NOMO-1 treated with dmso at 0.1 percent for 144 hours (cell line): ENCODE measurements around the gene TOMM34.

Experiments
- DNase-seq: peaks from one replicate; lab custom pipeline; 2025; ENCODE audit not compliant: unreplicated experiment; lab: John Stamatoyannopoulos, UW

TOMM34 gene

DNA sequence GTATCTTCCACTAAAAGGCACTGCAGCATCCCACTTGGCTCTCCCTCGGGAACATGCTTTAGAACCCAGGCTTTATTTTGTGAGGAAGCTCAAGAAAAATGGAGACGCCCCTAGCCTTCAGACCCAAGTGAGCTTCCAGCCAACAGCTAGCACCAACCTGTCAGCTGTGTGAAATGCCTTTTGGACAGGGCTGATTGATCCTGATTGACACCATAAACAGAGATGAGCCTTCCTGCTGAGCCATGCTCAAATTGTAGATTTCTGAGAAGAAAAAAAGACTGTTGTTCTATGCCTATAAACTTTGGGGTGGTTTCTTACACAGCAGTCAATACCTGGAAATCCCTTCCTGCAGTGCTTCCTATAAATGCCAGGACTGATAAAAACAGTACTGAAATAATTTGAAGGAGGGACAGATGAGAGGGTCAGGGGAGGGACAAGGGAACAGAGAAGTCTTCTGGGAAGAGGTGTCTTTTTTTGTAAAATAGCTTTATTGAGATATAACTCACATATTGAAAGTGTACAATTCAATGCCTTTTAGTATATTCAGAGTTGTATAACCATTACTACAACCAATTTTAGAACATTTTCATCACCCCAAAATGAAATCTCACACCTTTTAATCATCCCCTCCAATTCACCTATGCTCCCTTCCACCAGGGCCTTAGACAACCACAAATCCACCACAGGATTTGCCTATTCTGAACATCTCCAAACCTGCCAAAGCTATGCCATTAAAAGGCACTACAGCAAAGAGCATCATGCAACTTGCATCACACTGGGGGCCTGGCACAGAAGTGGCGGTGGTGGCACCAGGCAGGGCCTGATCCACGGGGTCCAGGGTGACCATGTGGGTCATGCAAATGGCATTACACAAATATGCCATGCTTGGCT lies 3.4 kb upstream of the TOMM34 start:
- DNase-seq, result no peak

- no peak for DNase-seq
Measured at GRCh38 chr20:44962483-44962882, 2.3 kb upstream of the TOMM34 start.

GRCh38 chr20:44961870-44962267 lies 1.7 kb upstream of the TOMM34 start:
- no peak for DNase-seq

GRCh38 chr20:44961011-44961869 lies 1.0 kb upstream of the TOMM34 start:
- no peak for DNase-seq

DNA sequence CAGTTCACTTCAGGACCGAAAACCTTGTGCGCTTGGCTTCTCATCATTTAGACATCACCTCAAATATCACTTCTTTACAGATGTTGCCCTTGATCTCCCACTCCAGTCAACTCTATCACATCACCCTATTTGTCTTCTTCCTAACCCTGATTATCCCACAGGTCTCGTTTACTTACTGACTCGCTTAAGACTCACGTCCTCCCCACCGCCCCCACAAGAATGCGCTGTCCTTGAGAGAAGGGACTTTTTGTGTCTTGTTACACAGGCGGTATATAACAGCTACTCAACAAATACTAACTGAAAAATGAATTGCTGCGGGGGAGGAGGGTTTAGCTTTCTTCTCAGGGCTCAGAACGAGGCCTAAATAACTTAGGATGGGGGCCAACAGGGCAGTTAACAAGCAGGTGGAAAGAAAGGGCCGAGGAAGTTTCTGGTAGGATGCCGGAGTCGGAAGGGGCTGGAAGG lies 527 bp downstream of the TOMM34 start:
- peak; percentile 29 for DNase-seq

DNA sequence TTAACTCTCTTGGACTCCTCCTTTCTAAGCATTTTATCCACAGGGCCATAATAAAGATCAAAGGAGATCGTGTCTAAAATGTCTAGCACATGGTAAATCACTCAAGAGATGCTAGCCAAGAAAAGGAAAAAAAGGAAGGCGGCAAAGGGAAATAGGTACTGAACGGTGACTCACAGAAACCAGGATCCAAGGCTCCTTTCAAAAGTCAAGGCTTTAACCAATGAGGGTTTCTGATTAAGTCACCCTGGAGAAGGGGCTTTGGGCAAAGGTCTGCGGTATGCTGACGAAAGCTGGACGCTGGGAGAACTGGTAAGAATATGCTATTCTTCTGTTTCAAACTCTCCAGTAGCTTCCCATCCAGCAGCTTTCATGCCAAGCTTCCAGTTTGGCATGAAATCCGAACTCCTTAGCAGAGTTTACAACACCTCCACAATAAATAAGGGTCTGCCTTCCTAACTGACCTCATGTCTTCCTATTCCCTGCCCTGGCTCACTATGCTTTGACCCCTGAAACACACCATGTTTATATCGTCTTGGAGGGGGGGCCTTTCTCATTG lies 1.0 kb downstream of the TOMM34 start:
- DNase-seq, result peak; percentile 10

DNA sequence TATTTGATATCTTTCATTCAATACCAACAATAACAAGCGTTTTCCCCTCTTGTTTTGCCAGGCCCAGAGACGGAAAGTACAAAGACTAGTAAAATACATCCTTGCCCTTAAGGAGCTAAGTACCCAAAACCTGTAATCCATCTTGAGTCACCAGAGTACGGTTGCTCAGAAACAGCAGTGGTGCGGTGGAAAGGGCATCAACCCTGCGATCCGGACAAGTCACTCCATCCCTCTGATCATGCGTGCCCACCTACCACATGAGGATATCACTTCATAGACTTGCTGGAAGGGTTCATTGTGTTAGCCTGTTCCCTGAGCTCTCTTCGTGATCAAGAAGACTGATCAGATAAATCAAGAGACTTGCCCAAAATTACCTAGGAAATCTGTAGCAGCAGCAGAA lies 1.9 kb downstream of the TOMM34 start:
- no peak for DNase-seq

- DNase-seq, result no peak
Measured at GRCh38 chr20:44956410-44956809, 3.8 kb downstream of the TOMM34 start.

- DNase-seq, result peak; percentile 3
Measured at GRCh38 chr20:44955270-44955669, 4.9 kb downstream of the TOMM34 start.

DNA sequence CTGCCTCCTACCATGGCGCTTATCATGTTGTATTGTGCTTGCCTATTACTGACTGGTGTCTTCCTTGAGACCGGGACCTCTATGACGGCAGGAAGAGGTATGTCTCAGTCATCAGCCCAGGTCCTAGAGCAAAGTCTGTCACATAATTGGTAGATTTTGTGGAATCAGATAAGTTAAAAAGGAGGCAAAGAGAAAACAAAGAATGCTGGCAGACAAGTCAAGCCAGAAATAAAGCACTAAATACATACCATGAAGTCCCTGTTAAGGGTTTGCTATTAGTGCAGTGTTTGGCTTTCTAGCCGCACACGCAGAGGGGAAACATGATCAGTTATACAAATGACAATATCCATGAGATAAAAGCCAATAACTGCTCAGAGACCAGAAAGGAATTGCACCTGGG lies 6.0 kb downstream of the TOMM34 start:
- no peak for DNase-seq

DNA sequence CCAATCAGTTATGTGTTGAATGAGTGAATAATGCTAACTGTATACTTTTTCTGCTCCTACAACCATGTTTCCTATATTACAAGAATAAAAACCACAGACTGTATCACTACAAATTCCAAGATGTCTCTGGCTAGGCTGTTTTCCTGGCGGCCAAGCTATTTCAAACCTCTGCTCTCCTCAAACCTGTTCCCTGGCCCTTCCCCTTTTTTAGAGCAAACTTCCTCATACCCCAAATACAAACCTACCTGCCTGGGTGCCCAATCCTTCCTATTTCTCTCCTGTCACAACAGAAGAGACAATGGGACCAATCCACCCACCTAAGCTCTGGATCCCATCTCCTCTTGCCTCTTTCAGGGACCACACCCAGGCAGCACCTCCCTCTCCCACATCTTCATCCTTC lies 7.5 kb downstream of the TOMM34 start:
- DNase-seq, result no peak

- no peak for DNase-seq
Measured at GRCh38 chr20:44950368-44950767, 9.8 kb downstream of the TOMM34 start.

- DNase-seq, result no peak
Measured at GRCh38 chr20:44948513-44948912, 11.7 kb downstream of the TOMM34 start.

DNA sequence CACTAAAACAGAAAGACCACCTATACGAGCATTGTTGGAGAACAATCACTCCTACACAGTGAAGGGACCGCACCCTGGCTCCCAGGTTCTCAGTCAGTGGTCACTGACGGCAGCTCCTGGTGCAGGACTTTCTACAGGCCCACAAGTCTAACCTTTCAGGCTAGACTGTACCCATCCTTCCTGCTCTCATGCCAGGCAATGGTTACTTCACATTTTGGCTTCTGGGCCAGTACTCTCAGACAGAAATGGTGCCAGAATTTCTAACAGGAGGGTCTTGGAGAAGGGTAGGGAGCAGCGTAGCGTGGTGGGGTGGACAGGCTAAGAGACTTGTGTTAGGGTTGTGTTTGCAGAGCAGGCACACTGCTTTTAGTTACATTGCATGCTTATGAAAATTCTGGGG lies 12.1 kb downstream of the TOMM34 start:
- no peak for DNase-seq

DNA sequence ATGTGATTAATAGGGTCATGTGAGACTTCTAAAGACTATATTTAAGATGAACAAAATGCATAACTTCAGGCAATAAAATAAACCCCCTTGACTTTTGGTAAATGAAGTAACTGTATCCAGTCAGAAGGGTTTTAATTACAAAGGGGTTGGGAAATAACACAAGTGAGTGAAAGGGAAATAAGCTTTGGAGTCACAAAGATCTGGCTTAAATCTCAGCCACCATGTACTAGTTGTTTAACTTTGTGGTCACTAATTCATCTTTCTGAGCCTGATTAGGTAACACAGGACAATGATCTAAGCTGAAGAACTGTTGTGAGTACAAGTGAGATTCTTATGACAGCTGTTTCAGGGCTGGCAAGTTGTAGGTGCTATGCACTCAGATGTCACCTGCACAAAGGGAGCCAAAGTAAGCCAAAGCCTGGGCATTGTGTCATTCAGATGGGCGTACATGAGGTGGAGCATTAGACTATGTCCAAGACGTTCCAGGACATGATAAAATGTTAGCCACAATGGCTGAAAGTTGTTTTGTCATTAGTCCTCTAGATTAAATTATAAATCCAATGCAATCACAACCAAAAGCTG lies 13.8 kb downstream of the TOMM34 start:
- no peak for DNase-seq

DNA sequence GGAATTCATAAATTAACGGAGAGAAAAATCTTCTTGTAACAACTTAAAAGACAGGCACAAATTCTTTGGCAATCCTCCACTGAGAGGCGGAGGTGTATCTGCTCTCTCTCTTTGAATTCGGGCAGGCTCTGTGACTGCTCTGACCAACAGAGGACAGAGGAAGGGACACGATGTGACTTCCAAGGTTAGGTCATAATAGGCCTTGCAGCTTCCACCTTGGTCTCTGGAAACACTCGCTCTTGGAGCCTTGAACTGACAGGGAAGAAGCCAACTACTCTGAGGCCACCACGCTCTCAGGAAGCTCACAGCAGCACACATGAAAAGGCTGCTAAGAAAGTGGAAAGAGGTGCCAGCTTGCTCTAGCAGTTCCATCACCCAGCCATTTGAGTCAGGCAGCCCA lies 14.9 kb downstream of the TOMM34 start:
- DNase-seq, result no peak

DNA sequence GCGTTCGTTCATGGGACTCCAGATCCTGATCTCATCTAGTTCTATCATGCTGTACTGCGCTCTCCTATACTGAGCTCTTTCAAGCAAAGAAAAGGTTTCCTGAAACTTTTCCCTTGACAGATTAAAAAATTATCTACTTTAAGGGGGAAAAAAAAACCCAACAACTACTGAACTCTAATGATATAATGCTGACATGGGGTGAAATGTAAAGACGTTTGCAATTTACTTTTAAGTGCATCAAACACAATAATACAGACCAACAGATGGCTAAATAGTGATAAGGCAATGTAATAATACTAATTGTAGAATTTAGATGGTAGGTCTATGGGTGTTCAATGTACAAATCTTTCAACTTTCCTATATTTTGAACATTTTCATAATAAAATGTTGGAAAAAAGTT lies 16.4 kb downstream of the TOMM34 start:
- DNase-seq, result no peak

- no peak for DNase-seq
Measured at GRCh38 chr20:44942264-44942973, 17.8 kb downstream of the TOMM34 start.

DNA sequence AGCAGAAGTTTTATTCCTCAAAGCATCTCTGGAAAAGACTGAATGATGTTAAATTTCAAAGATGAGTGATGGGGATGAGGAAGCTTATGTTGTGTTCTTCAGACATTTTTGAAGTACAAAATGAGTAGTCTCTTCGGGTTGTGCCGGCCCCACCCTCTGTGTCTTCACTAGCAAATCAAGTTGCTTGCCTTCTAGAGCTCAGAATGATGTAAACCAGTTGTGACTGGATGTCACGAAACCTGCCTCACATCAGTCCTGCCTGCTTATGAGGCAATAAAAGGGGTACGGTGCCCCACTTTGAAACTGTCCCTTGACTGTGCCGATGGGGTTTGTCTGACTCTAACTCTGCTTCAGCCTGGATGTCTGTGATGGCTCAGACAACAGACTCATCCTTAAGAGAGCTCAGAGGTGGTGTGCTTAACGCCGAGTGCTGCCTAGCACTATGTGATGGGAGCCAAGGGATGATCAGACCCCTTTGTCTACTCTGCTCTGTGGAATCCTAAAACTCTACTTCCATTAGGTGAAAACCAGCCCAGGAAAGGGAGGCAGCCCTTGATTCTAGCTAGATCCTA lies 19.0 kb downstream of the TOMM34 start:
- no peak for DNase-seq

GRCh38 chr20:44938637-44939036 lies 21.6 kb downstream of the TOMM34 start:
- no peak for DNase-seq
